ENCODE results near the gene JARID2.

DNA sequence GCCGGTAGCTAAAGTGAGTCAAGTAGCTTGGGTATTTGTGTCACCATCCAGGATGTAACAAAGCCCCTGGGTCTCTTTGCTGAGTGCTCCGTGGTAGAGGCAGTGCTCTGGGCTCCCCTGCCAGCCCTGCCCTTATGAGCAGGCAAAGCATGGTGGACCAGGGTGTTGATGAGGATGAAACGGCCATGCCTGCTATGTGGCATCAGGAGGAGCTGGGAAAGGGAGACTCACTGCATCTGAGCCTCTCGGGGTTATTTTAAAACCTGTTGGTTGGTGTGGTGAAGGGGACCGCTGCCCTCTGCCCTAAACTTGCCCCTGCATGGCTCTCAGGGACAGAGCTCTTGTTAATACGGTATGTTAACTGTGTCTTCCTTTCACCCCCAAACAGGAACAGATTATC lies 273.8 kb downstream of the JARID2 start:
- TF ChIP-seq, protein P1, sequence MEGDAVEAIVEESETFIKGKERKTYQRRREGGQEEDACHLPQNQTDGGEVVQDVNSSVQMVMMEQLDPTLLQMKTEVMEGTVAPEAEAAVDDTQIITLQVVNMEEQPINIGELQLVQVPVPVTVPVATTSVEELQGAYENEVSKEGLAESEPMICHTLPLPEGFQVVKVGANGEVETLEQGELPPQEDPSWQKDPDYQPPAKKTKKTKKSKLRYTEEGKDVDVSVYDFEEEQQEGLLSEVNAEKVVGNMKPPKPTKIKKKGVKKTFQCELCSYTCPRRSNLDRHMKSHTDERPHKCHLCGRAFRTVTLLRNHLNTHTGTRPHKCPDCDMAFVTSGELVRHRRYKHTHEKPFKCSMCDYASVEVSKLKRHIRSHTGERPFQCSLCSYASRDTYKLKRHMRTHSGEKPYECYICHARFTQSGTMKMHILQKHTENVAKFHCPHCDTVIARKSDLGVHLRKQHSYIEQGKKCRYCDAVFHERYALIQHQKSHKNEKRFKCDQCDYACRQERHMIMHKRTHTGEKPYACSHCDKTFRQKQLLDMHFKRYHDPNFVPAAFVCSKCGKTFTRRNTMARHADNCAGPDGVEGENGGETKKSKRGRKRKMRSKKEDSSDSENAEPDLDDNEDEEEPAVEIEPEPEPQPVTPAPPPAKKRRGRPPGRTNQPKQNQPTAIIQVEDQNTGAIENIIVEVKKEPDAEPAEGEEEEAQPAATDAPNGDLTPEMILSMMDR (IDR thresholded peaks at IDR 0.05; ENCODE audit: low read depth, low read length): no peak
- TF ChIP-seq, protein P2, sequence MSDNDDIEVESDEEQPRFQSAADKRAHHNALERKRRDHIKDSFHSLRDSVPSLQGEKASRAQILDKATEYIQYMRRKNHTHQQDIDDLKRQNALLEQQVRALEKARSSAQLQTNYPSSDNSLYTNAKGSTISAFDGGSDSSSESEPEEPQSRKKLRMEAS (IDR thresholded peaks at IDR 0.05; ENCODE audit: low read depth, low read length): no peak
- TF ChIP-seq POLR2A (IDR thresholded peaks at IDR 0.05; ENCODE audit: extremely low read depth, insufficient read length) (no peak), MYC (IDR thresholded peaks at IDR 0.05; ENCODE audit: low read depth, low read length) (no peak)

All from NB4 (cell line).